NOMO-1 (cell line): Measurements from ENCODE around the gene LTBP4.
"Not testable (repeated sequence)": the region's sequence is repeated elsewhere in the genome, so short reads cannot be mapped to it uniquely, and the experiment has no call there.

Experiments used
- DNase-seq, 2 experiments: peaks; one replicate each; lab custom pipeline; 2025; ENCODE audit not compliant: unreplicated experiment in 2 of 2; lab: John Stamatoyannopoulos, UW

LTBP4 gene

DNA sequence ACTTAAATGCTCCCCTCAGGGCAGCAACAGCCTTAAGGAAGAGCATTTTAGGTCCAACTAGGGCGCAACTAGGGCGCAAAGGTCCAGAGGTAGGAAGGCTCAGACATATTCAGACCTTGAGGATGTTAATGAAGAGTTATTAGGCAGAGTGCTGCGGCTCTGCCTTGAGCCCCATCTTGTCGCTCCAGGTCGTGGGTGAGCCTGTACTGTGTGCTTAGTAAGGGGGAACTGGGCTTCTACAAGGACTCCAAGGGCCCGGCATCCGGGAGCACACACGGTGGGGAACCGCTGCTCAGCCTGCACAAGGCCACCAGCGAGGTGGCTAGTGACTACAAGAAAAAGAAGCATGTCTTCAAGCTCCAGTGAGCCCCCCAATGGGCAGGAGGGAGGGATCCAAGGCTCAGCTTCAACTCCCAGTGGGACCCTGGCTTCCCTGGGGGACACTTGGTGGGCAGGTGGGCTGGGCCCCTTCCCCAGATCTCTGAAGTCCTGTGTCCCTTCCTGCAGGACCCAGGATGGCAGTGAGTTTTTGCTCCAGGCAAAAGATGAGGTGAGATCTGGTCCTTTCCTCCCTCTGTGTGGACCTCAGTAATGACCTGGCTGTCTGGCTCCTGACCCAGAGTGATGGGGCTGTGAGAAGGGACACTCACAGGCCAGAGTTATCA, 29.2 kb upstream of the LTBP4 start:
- no peak for DNase-seq

DNA sequence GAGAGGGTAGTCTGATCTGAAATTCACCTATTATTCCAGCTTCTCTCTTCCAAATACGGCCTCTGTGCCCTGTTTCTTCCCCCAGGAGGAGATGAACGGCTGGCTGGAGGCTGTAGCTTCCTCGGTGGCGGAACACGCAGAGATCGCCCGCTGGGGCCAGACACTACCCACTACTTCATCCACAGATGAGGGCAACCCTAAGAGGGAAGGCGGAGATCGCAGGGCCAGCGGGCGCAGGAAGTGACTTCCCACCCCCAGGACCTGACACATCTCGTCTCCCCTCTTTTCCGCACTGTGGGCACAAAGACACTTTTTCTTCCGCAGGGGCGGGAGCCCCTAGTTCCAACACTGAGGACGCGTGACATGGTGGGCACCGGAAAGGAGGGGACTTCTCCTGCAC, 25.8 kb upstream of the LTBP4 start:
- no peak for DNase-seq

DNA sequence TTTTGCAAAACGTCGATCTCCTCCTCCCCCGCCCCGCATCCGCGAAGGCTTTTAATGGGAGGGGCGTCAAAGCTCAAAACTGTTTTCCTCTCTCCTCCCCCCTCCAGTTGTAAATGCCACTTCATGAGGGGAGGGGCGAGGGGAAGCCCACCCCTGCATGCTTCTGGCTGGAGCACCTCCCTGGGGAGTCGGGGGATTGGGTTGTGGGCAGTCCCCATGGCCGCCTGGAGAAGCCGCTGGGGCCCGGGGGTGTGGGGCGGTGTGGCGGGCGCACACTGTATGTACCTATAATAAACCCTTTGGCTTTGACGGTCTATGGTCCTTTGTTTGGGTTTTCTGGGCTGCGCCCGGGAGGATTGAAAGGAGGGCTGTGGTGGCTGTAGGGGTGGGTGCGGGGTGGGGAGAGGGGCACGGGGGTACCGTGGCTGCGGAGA, 25.0 kb upstream of the LTBP4 start:
- DNase-seq = peak; percentile 47 to 48

DNA sequence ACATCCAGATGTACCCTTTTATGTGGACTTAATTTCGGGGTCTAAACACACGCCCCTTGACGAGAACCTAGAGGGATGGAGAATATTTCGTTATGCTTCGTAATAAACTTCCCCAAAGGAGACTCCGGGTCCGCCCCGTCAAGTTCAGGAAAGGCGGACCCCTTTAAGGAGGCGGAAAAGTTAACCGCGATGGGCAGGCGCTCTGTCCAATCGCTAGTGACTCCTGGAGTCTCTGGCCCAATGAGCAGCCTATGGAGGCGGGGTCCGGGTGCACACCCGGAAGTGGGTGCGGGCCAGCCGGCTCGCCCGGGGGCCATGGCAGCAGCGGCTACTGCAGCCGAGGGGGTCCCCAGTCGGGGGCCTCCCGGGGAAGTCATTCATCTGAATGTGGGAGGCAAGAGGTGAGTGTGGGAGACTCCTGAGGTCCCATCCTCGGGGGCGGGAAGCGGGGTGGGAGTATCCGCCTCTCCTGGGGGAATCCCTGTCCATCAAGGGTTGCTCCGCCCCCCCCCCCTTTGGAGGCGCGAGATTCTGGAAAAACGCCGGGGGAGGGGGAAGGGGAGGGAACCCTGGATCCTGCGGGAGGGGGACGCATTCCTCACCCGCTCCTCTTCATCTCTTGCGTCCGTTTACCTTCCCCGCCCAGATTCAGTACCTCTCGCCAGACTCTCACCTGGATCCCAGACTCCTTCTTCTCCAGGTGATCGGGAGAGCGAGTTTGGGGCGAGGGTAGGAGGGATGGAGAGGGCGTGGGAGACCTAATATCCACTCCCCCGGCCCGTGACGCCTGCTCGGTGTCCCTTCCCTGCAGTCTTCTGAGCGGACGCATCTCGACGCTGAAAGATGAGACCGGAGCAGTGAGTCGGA, 24.4 kb upstream of the LTBP4 start, which contains the start of gene SHKBP1:
TSS of gene SHKBP1 (plus strand) at position 289 of the 867 bp plus-strand sequence. CDS start at position 316, 27 bp downstream.
- DNase-seq = peak; percentile 92 to 96

DNA sequence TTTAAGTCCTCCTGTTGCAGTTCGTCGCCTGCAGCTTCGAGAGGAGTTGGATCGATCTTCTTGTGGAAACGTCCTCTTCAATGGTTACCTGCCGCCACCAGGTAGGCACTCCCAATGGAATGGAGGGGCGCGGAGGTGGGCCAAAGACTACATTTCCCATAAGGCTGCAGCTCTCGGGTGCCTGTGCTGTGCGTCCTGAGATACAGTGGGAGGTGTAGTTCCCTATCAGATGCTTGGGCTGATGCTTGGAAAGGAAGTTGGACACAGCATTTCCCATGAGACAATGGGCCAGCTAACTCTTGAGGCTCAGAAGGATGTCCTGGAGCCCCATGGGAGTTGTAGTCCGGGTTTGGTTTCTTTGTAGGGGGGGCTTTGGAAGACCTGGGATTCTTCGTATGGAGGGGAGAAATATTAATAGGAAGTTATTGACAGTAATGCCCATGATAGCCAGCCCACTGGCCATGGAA, 22.7 kb upstream of the LTBP4 start:
- peak; percentile 57 to 72 for DNase-seq

DNA sequence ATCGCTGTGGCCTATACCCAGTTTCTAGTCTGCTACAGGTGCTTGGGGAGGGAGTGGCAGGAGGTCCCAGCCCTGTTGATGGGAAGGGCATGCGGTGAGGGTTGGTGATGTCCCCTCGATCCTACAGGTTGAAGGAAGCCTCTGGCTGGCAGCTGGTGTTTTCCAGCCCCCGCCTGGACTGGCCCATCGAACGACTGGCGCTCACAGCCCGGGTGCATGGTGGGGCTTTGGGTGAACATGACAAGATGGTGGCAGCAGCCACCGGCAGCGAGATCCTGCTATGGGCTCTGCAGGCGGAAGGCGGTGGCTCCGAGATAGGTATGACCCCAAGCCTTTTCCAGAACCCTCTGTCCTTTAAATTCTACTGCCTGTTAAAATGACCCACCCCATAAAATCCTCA, 20.6 kb upstream of the LTBP4 start:
- DNase-seq = no peak

DNA sequence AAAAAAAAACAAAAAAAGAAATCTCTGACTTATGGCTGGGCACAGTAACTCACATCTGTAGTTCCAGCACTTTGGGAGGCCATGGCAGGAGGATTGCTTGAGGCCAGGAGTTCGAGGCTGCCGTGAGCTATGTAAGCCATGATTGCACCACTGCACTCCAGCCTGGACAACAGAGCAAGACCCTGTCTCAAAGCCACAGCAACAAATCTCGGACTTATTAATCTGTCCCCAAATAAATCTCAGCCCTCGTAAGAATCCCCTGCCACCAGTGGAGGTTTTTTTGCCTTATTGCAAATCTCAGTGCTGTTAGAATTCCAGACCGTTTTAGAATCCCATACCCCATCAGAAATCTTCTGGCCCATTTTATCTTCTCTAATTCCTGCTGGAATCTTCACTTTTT, 19.6 kb upstream of the LTBP4 start:
- DNase-seq = no peak

DNA sequence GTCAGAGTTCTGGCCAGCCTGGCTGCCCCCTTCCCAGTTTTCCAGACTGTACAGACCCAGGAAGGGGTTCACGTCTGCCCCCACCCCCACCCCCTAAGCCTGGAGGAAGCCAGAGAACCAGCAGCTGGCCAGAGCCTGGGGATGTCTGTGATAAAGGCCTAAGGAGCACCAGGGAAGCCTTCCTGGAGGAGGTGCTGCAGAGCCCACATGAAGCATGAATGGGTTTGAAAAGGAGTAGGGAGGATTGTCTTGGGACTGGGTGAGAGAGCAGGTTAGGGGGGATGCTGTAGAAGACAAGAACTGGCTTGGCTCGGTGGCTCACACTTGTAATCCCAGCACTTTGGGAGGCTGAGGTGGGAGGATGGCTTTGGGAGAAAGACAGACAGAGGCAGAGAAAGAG, 18.7 kb upstream of the LTBP4 start:
- no peak for DNase-seq

DNA sequence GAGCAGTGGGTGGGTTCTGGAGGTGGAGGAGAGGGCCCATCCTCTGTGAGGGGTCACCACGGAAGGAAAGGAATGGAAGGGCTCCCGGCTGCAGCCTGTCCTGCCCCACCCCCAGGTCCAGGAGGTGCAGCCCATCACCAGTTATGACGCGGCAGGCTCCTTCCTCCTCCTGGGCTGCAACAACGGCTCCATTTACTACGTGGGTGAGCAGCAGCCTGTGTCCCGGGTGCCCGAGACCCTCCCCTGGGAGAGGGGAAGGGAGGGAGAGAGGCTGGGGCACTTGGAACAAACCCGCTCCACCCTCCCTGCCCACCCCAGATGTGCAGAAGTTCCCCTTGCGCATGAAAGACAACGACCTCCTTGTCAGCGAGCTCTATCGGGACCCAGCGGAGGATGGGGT, 17.9 kb upstream of the LTBP4 start:
- DNase-seq = no peak

DNA sequence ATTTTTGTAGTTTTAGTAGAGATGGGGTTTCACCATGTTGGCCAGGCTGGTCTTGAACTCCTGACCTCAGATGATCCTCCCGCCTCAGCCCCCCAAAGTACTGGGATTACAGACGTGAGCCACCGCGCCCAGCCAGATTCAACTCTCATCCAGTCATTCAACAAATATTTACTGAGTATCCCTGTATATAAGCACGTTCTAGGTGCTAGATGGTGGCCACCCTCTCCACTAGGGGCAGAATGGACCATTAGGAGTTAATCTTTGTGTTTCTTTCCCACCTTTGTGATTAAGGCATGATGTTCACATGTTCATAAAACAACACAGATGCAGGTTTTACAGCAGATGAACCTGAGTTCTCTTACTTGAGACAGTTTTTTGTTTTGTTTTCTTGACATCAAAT, 17.2 kb upstream of the LTBP4 start:
- no peak for DNase-seq

DNA sequence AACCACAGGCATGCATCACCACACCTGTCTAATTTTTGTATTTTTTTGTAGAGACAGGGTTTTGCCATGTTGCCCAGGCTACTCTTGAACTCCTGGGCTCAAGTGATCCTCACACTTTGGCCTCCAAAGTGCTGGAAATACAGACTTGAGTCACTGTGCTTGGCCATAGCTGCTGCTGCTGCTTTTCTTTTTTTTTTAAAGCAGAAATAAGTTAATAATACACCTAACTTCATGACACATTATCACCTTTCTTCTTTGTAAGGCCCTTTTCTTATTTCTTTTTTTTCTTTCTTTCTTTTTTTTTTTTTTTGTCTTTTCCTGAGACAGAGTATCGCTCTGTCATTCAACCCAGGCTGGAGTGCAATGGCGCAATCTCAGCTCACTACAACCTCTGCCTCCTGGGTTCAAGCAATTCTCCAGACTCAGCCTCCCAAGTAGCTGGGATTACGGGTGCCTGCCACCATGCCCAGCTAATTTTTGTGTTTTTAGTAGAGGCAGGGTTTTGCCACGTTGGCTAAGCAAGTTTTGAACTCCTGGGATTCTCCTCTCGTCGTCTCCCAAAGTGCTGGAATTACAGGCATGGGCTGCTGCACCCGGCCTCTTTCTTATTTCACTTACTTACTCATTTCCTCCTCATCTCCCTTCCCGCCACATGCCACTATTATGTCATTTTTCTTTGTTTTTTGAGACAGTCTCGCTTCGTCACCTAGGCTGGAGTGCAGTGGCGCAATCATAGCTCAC, 15.8 kb upstream of the LTBP4 start:
- DNase-seq = peak; percentile 69 to 82

DNA sequence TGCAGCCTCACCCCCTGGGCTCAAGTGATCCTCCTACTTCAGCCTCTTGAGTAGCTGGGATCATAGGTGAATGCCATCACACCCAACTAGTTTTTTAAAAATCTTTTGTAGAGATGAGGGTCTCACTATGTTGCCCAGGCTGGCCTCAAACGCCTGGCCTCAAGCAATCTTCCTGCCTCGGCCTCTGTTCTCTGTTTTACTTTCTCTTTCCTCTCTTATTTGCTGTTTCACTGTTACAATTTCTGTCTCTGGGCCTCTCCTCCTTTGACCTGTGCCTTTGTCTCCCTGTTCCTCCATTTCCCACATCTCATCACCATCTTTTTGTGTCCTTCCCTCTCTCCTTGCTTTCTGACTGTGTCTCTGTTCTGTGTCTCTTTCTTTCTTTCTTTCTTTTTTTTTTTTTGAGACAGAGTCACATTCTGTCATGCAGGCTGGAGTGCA, 15.2 kb upstream of the LTBP4 start:
- DNase-seq = no peak

DNA sequence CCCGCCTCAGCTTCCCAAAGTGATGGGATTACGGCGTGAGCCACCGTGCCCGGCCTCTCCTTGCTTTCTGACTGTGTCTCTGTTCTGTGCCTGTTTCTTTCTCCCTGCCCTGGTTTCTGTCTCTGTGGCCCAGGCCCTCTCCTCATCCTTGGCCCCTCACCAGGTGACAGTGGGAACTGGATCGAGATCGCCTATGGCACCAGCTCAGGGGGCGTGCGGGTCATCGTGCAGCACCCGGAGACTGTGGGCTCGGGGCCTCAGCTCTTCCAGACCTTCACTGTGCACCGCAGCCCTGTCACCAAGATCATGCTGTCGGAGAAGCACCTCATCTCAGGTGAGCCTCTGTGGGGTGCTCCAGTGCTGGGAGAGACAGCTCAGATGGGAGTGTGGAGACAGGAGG, 14.6 kb upstream of the LTBP4 start:
- no peak for DNase-seq

DNA sequence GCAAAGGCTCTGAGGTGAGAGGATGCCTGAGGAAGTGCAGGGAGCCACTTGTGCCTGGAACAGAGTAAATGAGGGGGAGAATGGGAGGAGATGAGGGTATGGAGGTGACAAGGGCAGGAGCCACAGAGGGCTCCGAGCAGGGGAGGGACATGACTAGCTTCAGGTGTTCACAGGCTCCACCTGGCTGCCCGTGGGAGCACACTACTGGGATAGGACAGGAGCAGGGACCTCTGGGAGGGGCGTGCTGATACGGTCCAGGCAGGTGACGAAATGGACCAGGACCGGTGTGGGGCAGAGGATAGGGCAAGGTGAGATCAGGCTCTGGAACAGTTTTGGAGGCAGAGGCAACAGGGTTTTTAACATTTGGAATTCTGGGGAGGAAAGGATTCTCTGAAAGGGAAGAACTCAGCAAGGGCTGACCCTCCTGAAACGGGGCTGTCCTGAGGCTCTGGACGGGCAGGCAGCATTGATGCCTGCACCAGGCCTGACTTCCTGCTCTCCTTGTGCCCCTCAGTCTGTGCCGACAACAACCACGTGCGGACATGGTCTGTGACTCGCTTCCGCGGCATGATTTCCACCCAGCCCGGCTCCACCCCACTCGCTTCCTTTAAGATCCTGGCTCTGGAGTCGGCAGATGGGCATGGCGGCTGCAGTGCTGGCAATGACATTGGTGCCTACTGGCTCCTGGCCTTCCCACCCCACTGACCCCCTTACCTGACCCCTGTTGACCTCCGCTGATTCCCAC, 12.9 kb upstream of the LTBP4 start:
- no peak for DNase-seq

DNA sequence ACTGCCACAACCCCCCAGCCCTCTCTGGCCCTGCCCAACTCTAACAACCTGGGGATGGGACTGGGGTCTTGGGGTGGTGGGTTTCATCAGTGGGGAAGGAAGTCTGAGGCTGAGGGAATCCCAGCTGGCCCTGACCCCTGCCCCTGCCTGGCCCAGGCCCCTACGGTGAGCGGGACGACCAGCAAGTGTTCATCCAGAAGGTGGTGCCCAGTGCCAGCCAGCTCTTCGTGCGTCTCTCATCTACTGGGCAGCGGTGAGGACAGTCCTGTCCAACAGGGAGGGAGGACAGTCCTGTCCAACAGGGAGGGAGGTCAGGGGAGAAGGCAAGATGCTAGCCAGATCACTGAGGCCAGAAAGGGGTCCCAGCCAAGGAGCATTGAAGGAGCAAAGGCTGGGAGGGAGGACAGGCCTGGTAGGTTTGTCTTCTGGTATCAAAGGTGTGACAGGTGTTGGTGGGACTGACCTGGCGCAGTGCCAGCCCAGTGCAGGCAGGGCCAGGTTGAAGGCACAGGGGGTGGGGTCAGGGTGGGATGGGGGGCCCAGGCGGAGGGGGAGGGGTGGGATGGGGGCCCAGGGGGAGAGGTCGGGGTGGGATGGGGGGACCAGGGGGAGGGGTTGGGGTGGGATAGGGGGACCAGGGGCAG, 12.1 kb upstream of the LTBP4 start:
- DNase-seq = no peak

DNA sequence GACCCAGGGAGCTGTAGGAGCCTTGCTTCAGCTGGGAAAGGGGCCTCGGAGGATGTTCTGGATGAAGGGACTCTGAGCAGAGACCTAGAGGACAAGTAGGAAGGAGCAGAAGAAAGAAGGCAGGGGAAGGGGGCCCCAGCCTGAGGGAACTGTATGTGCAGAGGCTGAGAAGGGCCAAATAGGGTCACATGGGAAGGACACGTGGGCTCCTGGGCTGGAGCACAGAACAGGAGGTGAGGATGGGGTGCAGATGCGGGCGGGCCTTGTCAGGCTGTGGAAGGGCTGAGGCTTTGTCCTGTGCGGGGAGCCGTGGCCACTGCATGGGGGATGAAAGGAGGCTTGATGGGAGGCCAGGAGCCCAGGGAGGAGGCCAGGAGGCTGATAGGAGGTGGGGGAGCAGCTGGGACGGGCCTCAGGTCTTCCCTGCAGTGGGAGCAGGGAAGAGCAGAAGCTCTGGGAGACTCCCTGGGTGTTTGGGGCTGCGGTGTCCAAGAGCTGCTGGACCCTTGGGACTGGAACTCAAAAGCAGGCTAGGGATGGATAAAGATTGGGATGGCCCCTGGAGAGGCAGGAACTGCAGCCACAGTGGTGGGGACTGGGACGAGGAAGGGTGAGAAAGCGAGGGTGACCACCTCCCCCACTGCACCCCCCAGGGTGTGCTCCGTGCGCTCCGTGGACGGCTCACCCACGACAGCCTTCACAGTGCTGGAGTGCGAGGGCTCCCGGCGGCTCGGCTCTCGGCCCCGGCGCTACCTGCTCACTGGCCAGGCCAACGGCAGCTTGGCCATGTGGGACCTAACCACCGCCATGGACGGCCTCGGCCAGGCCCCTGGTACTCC, 11.4 kb upstream of the LTBP4 start:
- no peak for DNase-seq

DNA sequence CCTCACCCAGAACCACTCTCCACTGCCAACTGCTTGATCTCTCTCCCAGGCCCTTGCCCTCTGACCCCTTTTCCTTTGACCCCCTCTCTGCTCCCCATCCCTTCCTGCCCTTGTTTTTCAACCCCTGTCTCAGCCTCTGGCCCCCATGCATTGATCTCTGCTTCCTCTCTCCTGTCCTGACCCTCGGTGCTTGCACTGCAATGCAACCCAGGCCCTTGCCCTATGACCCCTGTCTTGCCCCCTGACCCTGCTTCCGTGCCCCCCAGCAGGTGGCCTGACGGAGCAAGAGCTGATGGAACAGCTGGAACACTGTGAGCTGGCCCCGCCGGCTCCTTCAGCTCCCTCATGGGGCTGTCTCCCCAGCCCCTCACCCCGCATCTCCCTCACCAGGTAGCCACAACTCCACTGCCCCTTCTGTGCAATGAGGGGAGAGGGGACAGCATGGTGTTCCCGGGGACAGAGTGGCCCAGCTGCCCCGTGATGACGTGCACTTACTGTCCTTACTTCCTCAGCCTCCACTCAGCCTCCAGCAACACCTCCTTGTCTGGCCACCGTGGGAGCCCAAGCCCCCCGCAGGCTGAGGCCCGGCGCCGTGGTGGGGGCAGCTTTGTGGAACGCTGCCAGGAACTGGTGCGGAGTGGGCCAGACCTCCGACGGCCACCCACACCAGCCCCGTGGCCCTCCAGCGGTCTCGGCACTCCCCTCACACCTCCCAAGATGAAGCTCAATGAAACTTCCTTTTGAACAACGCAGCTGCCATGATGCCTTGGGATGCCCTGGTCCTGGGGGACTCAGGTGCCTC, 10.5 kb upstream of the LTBP4 start:
- no peak for DNase-seq

DNA sequence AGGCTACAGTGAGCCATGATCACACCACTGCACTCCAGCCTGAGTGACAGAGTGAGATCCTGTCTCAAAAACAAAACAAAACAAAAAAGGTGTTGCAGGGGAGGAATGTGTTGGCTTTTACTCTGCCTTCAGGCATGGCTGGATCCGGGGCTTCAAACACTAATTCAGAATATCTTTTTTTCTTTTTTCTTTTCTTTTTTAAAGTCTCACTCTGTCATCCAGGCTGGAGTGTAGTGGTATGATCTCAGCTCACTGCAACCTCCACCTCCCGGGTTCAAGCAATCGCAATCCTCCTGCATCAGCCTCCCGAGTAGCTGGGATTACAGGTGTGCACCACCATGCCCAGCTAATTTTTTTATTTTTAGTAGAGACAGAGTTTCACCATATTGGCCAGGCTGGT, 9.4 kb upstream of the LTBP4 start:
- not testable (repeated sequence) for DNase-seq
